SK-N-SH treated with all-trans-retinoic acid at 6 μM for 48 hours (cell line): ENCODE results near the gene GBE1.

Experiments used
- CSRNP3 ChIP-seq: fragments of 250-450 bp; sonication (Bioruptor Pico); IDR thresholded peaks from 2 replicates; pipeline ENCODE4 v1.5.1; 2021; ENCODE audit warnings: mild to moderate bottlenecking, moderate library complexity
- ESRRG ChIP-seq: fragments of 250-450 bp; sonication (Bioruptor Pico); IDR thresholded peaks from 2 replicates; pipeline ENCODE4 v1.6.1; 2021; ENCODE audit warnings: mild to moderate bottlenecking
- GLIS3 ChIP-seq: fragments of 250-450 bp; sonication (Bioruptor Pico); IDR thresholded peaks from 2 replicates; pipeline ENCODE4 v1.5.0; 2020; ENCODE audit warnings: mild to moderate bottlenecking, moderate library complexity
- ISL1 ChIP-seq: fragments of 250-450 bp; sonication (Bioruptor Pico); IDR thresholded peaks from 2 replicates; pipeline ENCODE4 v2.1.2; 2022; ENCODE audit warnings: mild to moderate bottlenecking, moderate library complexity
- OSR1 ChIP-seq: fragments of 250-450 bp; sonication (Bioruptor Pico); IDR thresholded peaks from 2 replicates; pipeline ENCODE4 v1.8.0; 2022; ENCODE audit warnings: moderate library complexity, mild to moderate bottlenecking, inconsistent platforms
- TF ChIP-seq, protein P1 (sequence below): fragments of 250-450 bp; sonication (Bioruptor Pico); IDR thresholded peaks from 2 replicates; pipeline ENCODE4 v1.8.0; 2020; ENCODE audit warnings: mild to moderate bottlenecking, moderate library complexity, borderline replicate concordance

GRCh38 chr3:81484520-81484919, 276.9 kb downstream of the GBE1 start:
- TF ChIP-seq, protein P1, sequence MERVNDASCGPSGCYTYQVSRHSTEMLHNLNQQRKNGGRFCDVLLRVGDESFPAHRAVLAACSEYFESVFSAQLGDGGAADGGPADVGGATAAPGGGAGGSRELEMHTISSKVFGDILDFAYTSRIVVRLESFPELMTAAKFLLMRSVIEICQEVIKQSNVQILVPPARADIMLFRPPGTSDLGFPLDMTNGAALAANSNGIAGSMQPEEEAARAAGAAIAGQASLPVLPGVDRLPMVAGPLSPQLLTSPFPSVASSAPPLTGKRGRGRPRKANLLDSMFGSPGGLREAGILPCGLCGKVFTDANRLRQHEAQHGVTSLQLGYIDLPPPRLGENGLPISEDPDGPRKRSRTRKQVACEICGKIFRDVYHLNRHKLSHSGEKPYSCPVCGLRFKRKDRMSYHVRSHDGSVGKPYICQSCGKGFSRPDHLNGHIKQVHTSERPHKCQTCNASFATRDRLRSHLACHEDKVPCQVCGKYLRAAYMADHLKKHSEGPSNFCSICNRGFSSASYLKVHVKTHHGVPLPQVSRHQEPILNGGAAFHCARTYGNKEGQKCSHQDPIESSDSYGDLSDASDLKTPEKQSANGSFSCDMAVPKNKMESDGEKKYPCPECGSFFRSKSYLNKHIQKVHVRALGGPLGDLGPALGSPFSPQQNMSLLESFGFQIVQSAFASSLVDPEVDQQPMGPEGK (CRISPR knock-in tag) = no peak
- no peak for TF ChIP-seq CSRNP3
- TF ChIP-seq GLIS3 (CRISPR knock-in tag) = no peak
- no peak for TF ChIP-seq ESRRG
- no peak for TF ChIP-seq ISL1 (CRISPR knock-in tag)
- no peak for TF ChIP-seq OSR1
